H9 (cell line): ENCODE measurements around the gene PPP1R14B. TPM values are rescaled to one million over a fixed set of nuclear protein-coding genes. Genes with fewer than 3 reads are reported as not detected.
A peak's percentile ranks its signal among the peaks of the same experiment; 100 is the strongest.

ENCODE experiments used
- DNase-seq: peaks from one replicate; pipeline ENCODE4 v3.0.0-alpha.2; 2017
- H2AFZ ChIP-seq: one replicate; pipeline ENCODE4 v1.6.1; 2013; ENCODE audit warnings: mild to moderate bottlenecking, low read length, control low read depth, moderate library complexity
- H2AK5ac ChIP-seq: 2 replicates; pipeline ENCODE4 v1.6.1; 2013; ENCODE audit warnings: low read length, control low read depth, mixed read lengths; ENCODE audit not compliant: insufficient read length
- H2BK120ac ChIP-seq: one replicate; pipeline ENCODE4 v1.6.1; 2013; ENCODE audit warnings: low read depth, mild to moderate bottlenecking, low read length, control low read depth, inconsistent platforms; ENCODE audit not compliant: poor library complexity, severe bottlenecking
- H2BK12ac ChIP-seq: 2 replicates; pipeline ENCODE4 v1.6.1; 2013; ENCODE audit warnings: low read length, control low read depth, mixed read lengths, low read depth; ENCODE audit not compliant: insufficient read length
- H2BK15ac ChIP-seq: 2 replicates; pipeline ENCODE4 v1.6.1; 2013; ENCODE audit warnings: low read depth, low read length, control low read depth
- H2BK20ac ChIP-seq: one replicate; pipeline ENCODE4 v1.6.1; 2013; ENCODE audit warnings: low read depth, mild to moderate bottlenecking, low read length, control low read depth, inconsistent platforms; ENCODE audit not compliant: poor library complexity, severe bottlenecking
- H2BK5ac ChIP-seq: 2 replicates; pipeline ENCODE4 v1.6.1; 2013; ENCODE audit warnings: low read length, control low read depth, mixed read lengths; ENCODE audit not compliant: insufficient read length
- H3K14ac ChIP-seq: 2 replicates; pipeline ENCODE4 v1.6.1; 2013; ENCODE audit warnings: low read length, control low read depth; ENCODE audit not compliant: insufficient read depth
- H3K18ac ChIP-seq: 2 replicates; pipeline ENCODE4 v1.6.1; 2013; ENCODE audit warnings: low read depth, mild to moderate bottlenecking, mixed read lengths, low read length, control low read depth; ENCODE audit not compliant: insufficient read length
- H3K23ac ChIP-seq: 2 replicates; pipeline ENCODE4 v1.6.1; 2013; ENCODE audit warnings: low read length, control low read depth, mixed read lengths, low read depth; ENCODE audit not compliant: insufficient read length
- H3K23me2 ChIP-seq: 2 replicates; pipeline ENCODE4 v1.6.1; 2013; ENCODE audit warnings: low read depth, mild to moderate bottlenecking, mixed read lengths, low read length, control low read depth; ENCODE audit not compliant: insufficient read length, poor library complexity, severe bottlenecking
- H3K27ac ChIP-seq: 2 replicates; pipeline ENCODE4 v1.5.1; 2013; ENCODE audit warnings: low read length, control low read depth, mixed read lengths, low read depth; ENCODE audit not compliant: insufficient read length
- H3K27me3 ChIP-seq: 2 replicates; pipeline ENCODE4 v1.6.1; 2013; ENCODE audit warnings: low read length, control low read depth, inconsistent platforms; ENCODE audit not compliant: insufficient read depth
- H3K4ac ChIP-seq: 2 replicates; pipeline ENCODE4 v1.6.1; 2013; ENCODE audit warnings: low read depth, mild to moderate bottlenecking, control low read depth, inconsistent platforms, low read length, moderate library complexity
- H3K4me1 ChIP-seq: 2 replicates; pipeline ENCODE4 v1.6.1; 2013; ENCODE audit warnings: low read length, control low read depth, inconsistent platforms; ENCODE audit not compliant: insufficient read depth
- H3K4me2 ChIP-seq: 2 replicates; pipeline ENCODE4 v1.6.1; 2013; ENCODE audit warnings: low read length, control low read depth, mixed read lengths; ENCODE audit not compliant: insufficient read length, insufficient read depth
- H3K56ac ChIP-seq: 2 replicates; pipeline ENCODE4 v1.6.1; 2013; ENCODE audit warnings: low read depth, mild to moderate bottlenecking, mixed read lengths, low read length, control low read depth; ENCODE audit not compliant: insufficient read length
- H3K79me1 ChIP-seq: 2 replicates; pipeline ENCODE4 v1.6.1; 2013; ENCODE audit warnings: low read depth, mild to moderate bottlenecking, moderate library complexity, low read length, control low read depth, inconsistent platforms; ENCODE audit not compliant: insufficient read depth, poor library complexity, severe bottlenecking
- H3K79me2 ChIP-seq: 2 replicates; pipeline ENCODE4 v1.6.1; 2013; ENCODE audit warnings: low read length, control low read depth, inconsistent platforms; ENCODE audit not compliant: insufficient read depth
- H3K9ac ChIP-seq: 2 replicates; pipeline ENCODE4 v1.6.1; 2013; ENCODE audit warnings: low read length, control low read depth, mixed read lengths; ENCODE audit not compliant: insufficient read length; ENCODE audit errors: extremely low read depth
- H3K9me3 ChIP-seq: one replicate; pipeline ENCODE4 v1.6.1; 2013; ENCODE audit warnings: low read depth, low read length, inconsistent platforms; ENCODE audit not compliant: control insufficient read depth
- H3T11ph ChIP-seq: one replicate; pipeline ENCODE4 v1.6.1; 2013; ENCODE audit warnings: mild to moderate bottlenecking, low read length, control low read depth, inconsistent platforms
- H4K20me1 ChIP-seq: one replicate; pipeline ENCODE4 v1.6.1; 2013; ENCODE audit not compliant: control insufficient read depth, insufficient read length, insufficient read depth
- H4K5ac ChIP-seq: 2 replicates; pipeline ENCODE4 v1.6.1; 2013; ENCODE audit warnings: low read depth, mild to moderate bottlenecking, mixed read lengths, low read length, control low read depth; ENCODE audit not compliant: insufficient read length
- H4K8ac ChIP-seq: replicated peaks from 2 replicates; pipeline ENCODE4 v1.6.1; 2013; ENCODE audit warnings: low read length, control low read depth, mixed read lengths, low read depth; ENCODE audit not compliant: insufficient read length
- H4K91ac ChIP-seq: 2 replicates; pipeline ENCODE4 v1.6.1; 2013; ENCODE audit warnings: low read depth, mild to moderate bottlenecking, moderate library complexity, mixed read lengths, low read length, control low read depth; ENCODE audit not compliant: insufficient read length
- H3K27ac Mint-ChIP-seq, 3 experiments: 2 replicates in 2 of 3; 3 replicates in 1 of 3; pipeline ENCODE4 v1.8.0; 2020 to 2021; ENCODE audit warnings: mixed read lengths in 3 of 3, mild to moderate bottlenecking in 1 of 3, moderate library complexity in 1 of 3
- H3K27me3 Mint-ChIP-seq: 2 replicates; pipeline ENCODE4 v1.8.0; 2021; ENCODE audit warnings: low read depth, mild to moderate bottlenecking, moderate library complexity, mixed read lengths
- H3K36me3 Mint-ChIP-seq, 3 experiments: 2 replicates in 2 of 3; 3 replicates in 1 of 3; pipeline ENCODE4 v1.8.0; 2020 to 2021; ENCODE audit warnings: low read depth in 3 of 3, mixed read lengths in 3 of 3; ENCODE audit not compliant: insufficient read depth in 1 of 3
- H3K4me1 Mint-ChIP-seq, 2 experiments: 2 replicates each; pipeline ENCODE4 v1.8.0; 2020; ENCODE audit warnings: mixed read lengths in 2 of 2
- H3K4me3 Mint-ChIP-seq, 2 experiments: 2 replicates in 1 of 2; 3 replicates in 1 of 2; pipeline ENCODE4 v1.8.0; 2020 to 2021; ENCODE audit warnings: mild to moderate bottlenecking in 2 of 2, mixed read lengths in 2 of 2, moderate library complexity in 1 of 2
- H3K9me3 Mint-ChIP-seq, 2 experiments: 2 replicates in 1 of 2; 3 replicates in 1 of 2; pipeline ENCODE4 v1.8.0; 2020; ENCODE audit warnings: mild to moderate bottlenecking in 2 of 2, mixed read lengths in 2 of 2, moderate library complexity in 1 of 2
- WGBS: extraction: QIAGEN DNeasy Blood & Tissue Kit; methylation state at CpG from one replicate; pipeline ENCODE4 v1.1.7; 2013; ENCODE audit warnings: missing lambda C conversion rate, low lambda C conversion rate, mixed read lengths; ENCODE audit not compliant: insufficient read length; ENCODE audit errors: extremely low coverage; 5-methylcytosine and 5-hydroxymethylcytosine counted together
- total RNA-seq: library from RNA; stranded (reverse); gene quantifications from 2 replicates; pipeline ENCODE4 v1.2.1, GENCODE V29; 2021
- TF ChIP-seq, protein P1 (sequence below): fragments of 200-600 bp; sonication (generic); conservative IDR thresholded peaks from 3 replicates; pipeline ENCODE4 v1.8.0; 2021; ENCODE audit warnings: antibody characterized with exemption, mild to moderate bottlenecking

The PPP1R14B gene
- total RNA-seq, 1 experiment from 2014 or later = 358 TPM

DNA sequence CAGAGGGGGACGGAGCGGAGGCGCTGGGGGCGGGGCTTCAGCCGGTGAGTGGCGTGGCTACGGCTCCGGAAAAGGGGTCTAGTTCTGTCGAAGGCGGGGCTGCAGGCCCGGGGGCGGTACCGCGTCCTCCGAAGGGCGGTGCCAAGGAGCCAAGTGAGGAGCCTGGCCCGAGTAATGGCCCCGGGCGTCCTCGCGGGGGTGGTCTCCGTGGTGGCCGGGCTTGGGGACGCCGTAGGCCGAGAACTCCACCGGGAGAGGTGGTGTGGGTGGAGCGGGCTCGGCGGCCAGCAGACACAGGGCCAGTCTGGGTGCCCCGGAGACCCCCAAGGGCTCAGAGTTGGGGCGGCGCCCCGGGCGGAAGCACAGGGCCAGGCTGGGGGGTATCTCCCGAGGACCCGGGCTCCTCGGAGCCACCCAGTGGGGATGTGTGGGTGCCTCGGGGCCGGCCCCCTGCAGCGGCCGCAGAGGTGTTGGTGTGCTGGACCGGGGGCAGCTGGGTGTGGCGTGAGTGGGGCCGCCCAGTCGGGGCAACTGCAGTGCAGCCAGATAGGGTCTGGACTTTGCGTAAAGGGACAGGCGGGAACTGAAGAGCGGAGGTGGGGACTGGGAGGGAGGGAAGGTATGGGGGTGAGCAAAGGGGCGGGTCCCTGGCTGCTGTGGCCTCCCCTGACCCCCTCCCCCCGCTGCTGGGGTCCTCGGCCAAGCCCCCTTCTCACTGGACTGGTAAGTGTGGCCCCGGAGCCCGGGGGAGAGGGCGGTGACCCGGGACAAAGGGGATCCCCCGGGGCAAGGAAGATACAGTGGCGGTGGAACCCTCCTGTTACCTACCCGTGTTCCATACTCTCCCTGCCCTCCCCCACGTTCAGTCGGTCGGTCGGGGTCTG lies 5.0 kb downstream of the PPP1R14B start:
- H3K27ac ChIP-seq = no peak overlapping the region
- H3K27ac Mint-ChIP-seq = peak overlapping the region in 2 of 3 experiments; percentile 93 to 99; a peak in 4 of 7 replicates
- no peak overlapping the region for H4K8ac ChIP-seq
- H3K4me1 ChIP-seq = no peaks in the 10 kb centered on the region
- no peak overlapping the region for H2AFZ ChIP-seq
- no peak overlapping the region for H4K91ac ChIP-seq
- H3K18ac ChIP-seq = no peak overlapping the region
- no CpG with 5 or more reads among the region's 63 CpGs for WGBS
- peaks cover 9% of the 10 kb centered on the region; the same call in 1 of the 2 replicates for H3K79me2 ChIP-seq
- no peaks in the 10 kb centered on the region for H3K27me3 Mint-ChIP-seq
- peak overlapping the region; percentile 85 to 93 for H3K4me3 Mint-ChIP-seq
- H3K27me3 ChIP-seq = no peaks in the 10 kb centered on the region
- no peaks in the 10 kb centered on the region for H3K9me3 Mint-ChIP-seq
- peak overlapping the region; percentile 81 for H3K4me2 ChIP-seq
- H3T11ph ChIP-seq = no peak overlapping the region
- no peak overlapping the region for H4K5ac ChIP-seq
- H3K14ac ChIP-seq = no peak overlapping the region; the same call in 1 of the 2 replicates
- H3K56ac ChIP-seq = no peak overlapping the region
- no peak overlapping the region for H3K23ac ChIP-seq
- no peak overlapping the region for H3K4ac ChIP-seq
- peak; percentile 75 for DNase-seq
- H2BK15ac ChIP-seq = no peak overlapping the region
- H2BK20ac ChIP-seq = no peak overlapping the region
- peaks cover 22 to 28% of the 10 kb centered on the region in 2 experiments for H3K4me1 Mint-ChIP-seq
- TF ChIP-seq, protein P1, sequence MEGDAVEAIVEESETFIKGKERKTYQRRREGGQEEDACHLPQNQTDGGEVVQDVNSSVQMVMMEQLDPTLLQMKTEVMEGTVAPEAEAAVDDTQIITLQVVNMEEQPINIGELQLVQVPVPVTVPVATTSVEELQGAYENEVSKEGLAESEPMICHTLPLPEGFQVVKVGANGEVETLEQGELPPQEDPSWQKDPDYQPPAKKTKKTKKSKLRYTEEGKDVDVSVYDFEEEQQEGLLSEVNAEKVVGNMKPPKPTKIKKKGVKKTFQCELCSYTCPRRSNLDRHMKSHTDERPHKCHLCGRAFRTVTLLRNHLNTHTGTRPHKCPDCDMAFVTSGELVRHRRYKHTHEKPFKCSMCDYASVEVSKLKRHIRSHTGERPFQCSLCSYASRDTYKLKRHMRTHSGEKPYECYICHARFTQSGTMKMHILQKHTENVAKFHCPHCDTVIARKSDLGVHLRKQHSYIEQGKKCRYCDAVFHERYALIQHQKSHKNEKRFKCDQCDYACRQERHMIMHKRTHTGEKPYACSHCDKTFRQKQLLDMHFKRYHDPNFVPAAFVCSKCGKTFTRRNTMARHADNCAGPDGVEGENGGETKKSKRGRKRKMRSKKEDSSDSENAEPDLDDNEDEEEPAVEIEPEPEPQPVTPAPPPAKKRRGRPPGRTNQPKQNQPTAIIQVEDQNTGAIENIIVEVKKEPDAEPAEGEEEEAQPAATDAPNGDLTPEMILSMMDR = no peak
- H3K36me3 Mint-ChIP-seq = peaks cover 13 to 45% (median 26%) of the 10 kb centered on the region in 3 experiments
- no peak overlapping the region for H2AK5ac ChIP-seq
- no peak overlapping the region for H2BK12ac ChIP-seq
- H3K79me1 ChIP-seq = no peaks in the 10 kb centered on the region
- no peaks in the 10 kb centered on the region for H3K9me3 ChIP-seq
- H2BK5ac ChIP-seq = no peak overlapping the region
- H4K20me1 ChIP-seq = no peaks in the 10 kb centered on the region
- H3K9ac ChIP-seq = peak overlapping the region; percentile 26
- H3K23me2 ChIP-seq = peaks cover 16% of the 10 kb centered on the region
- H2BK120ac ChIP-seq = no peak overlapping the region
